Stomach (tissue), 4 donors: ENCODE measurements around the gene KRT37.

Source experiments
- EP300 ChIP-seq: sonication (generic); formaldehyde crosslinking; IDR thresholded peaks from one replicate; pipeline ENCODE4 v1.6.1; 2017; ENCODE audit warnings: antibody characterized with exemption
- POLR2A ChIP-seq, 4 donors: fragments of 450-650 bp; IDR thresholded peaks; one replicate each; pipeline ENCODE4 v1.6.1; 2016; ENCODE audit warnings: antibody characterized with exemption in 4 of 4, control low read depth in 2 of 4, mild to moderate bottlenecking in 1 of 4, moderate library complexity in 1 of 4
- POLR2AphosphoS5 ChIP-seq, 3 donors: sonication (generic); formaldehyde crosslinking; IDR thresholded peaks; one replicate each; pipeline ENCODE4 v1.6.1; 2016; ENCODE audit warnings: antibody characterized with exemption in 3 of 3
- TF ChIP-seq, protein P1 (sequence below), 7 experiments: fragments of 450-650 bp in 4 of 7; fragments of 200-600 bp in 3 of 7; sonication (generic) in 3 of 7; IDR thresholded peaks; one replicate each; pipeline ENCODE4 v1.5.1; 2016 to 2019; ENCODE audit warnings: antibody characterized with exemption in 7 of 7, control low read depth in 2 of 7, mild to moderate bottlenecking in 1 of 7

DNA sequence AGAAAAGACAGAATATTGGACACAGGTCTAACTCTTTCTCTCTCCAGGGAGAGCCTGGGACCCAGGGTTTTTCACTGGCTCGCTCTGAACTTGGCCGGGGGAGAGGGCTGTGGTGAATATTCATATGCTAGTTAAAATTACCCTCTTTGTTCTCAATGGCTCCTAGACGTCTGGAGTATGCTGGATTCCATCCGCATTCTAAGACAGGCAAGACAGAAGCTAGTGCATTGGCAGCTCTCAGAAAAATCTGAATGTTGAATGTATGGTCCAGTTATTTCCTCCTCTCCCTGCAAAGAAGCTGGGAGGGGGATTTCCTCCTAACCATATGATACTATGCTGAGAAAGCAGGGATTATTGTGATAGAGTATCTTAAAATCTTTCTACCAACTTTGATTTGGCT, 36.7 kb downstream of the KRT37 start:
- TF ChIP-seq, protein P1, sequence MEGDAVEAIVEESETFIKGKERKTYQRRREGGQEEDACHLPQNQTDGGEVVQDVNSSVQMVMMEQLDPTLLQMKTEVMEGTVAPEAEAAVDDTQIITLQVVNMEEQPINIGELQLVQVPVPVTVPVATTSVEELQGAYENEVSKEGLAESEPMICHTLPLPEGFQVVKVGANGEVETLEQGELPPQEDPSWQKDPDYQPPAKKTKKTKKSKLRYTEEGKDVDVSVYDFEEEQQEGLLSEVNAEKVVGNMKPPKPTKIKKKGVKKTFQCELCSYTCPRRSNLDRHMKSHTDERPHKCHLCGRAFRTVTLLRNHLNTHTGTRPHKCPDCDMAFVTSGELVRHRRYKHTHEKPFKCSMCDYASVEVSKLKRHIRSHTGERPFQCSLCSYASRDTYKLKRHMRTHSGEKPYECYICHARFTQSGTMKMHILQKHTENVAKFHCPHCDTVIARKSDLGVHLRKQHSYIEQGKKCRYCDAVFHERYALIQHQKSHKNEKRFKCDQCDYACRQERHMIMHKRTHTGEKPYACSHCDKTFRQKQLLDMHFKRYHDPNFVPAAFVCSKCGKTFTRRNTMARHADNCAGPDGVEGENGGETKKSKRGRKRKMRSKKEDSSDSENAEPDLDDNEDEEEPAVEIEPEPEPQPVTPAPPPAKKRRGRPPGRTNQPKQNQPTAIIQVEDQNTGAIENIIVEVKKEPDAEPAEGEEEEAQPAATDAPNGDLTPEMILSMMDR (IDR thresholded peaks at IDR 0.05) = no peak
- TF ChIP-seq POLR2A (IDR thresholded peaks at IDR 0.05) (no peak), EP300 (no peak), POLR2AphosphoS5 (IDR thresholded peaks at IDR 0.05) (no peak)
